Neural cell (in vitro differentiated cells): ENCODE measurements around the gene RGS10. TPM values are rescaled to one million over a fixed set of nuclear protein-coding genes. Genes with fewer than 3 reads are reported as not detected.

ENCODE experiments used
- H2AFZ ChIP-seq: fragments of 200-600, 300-800 bp; sonication (generic), shearing (Covaris generic); 2 replicates; pipeline ENCODE4 v1.6.0; 2014; ENCODE audit warnings: low read depth, mild to moderate bottlenecking, antibody characterized with exemption, low read length, moderate library complexity
- H3F3A ChIP-seq: fragments of 200-600 bp; shearing (Covaris generic); 2 replicates; pipeline ENCODE4 v1.6.1; 2016; ENCODE audit warnings: mild to moderate bottlenecking, moderate library complexity, mixed read lengths, antibody characterized with exemption, low read length; ENCODE audit not compliant: insufficient read depth, poor library complexity, severe bottlenecking
- H3K27ac ChIP-seq: fragments of 200-600, 300-800 bp; sonication (generic), shearing (Covaris generic); 2 replicates; pipeline ENCODE4 v1.5.1; 2014; ENCODE audit warnings: mild to moderate bottlenecking, low read length, moderate library complexity
- H3K27me3 ChIP-seq: fragments of 300-800, 200-600 bp; sonication (generic), shearing (Covaris generic); 2 replicates; pipeline ENCODE4 v1.6.0; 2014; ENCODE audit warnings: mild to moderate bottlenecking, low read depth, low read length, moderate library complexity; ENCODE audit not compliant: insufficient read depth
- H3K36me3 ChIP-seq: fragments of 300-800, 200-600 bp; sonication (generic), shearing (Covaris generic); 2 replicates; pipeline ENCODE4 v1.5.1; 2014; ENCODE audit warnings: mild to moderate bottlenecking, antibody characterized with exemption, low read length, moderate library complexity; ENCODE audit not compliant: insufficient read depth
- H3K4me2 ChIP-seq: fragments of 300-800, 200-600 bp; sonication (generic), shearing (Covaris generic); 2 replicates; pipeline ENCODE4 v1.6.0; 2014; ENCODE audit warnings: mild to moderate bottlenecking, low read length
- H3K4me3 ChIP-seq: fragments of 300-800, 200-600 bp; sonication (generic), shearing (Covaris generic); 2 replicates; pipeline ENCODE4 v1.5.1; 2014; ENCODE audit warnings: mild to moderate bottlenecking, low read length, moderate library complexity
- H3K79me2 ChIP-seq: fragments of 200-600 bp; shearing (Covaris generic); replicated peaks from 2 replicates; pipeline ENCODE4 v1.6.0; 2014; ENCODE audit warnings: mild to moderate bottlenecking, low read length, moderate library complexity; ENCODE audit not compliant: insufficient read depth
- H3K9ac ChIP-seq: fragments of 300-800, 200-600 bp; sonication (generic), shearing (Covaris generic); 2 replicates; pipeline ENCODE4 v1.6.1; 2016; ENCODE audit warnings: mild to moderate bottlenecking, low read length, mixed read lengths
- H3K9me2 ChIP-seq: fragments of 200-600 bp; shearing (Covaris generic); 2 replicates; pipeline ENCODE4 v1.6.1; 2016; ENCODE audit warnings: mild to moderate bottlenecking, low read length, mixed read lengths; ENCODE audit not compliant: insufficient read depth
- H3K9me3 ChIP-seq: fragments of 200-600, 300-800 bp; sonication (generic), shearing (Covaris generic); 2 replicates; pipeline ENCODE4 v1.6.1; 2016; ENCODE audit warnings: mild to moderate bottlenecking, mixed run types, low read length, moderate library complexity, mixed read lengths
- H4K20me1 ChIP-seq: fragments of 200-600 bp; shearing (Covaris generic); 2 replicates; pipeline ENCODE4 v1.6.1; 2016; ENCODE audit warnings: mild to moderate bottlenecking, mixed run types; ENCODE audit not compliant: insufficient read depth
- CTCF ChIP-seq: fragments of 450-650 bp; IDR thresholded peaks from 2 replicates; pipeline ENCODE4 v1.5.1; 2014; ENCODE audit warnings: antibody characterized with exemption, mild to moderate bottlenecking, moderate library complexity; ENCODE audit not compliant: poor library complexity, severe bottlenecking
- EP300 ChIP-seq: fragments of 450-650 bp; conservative IDR thresholded peaks from 2 replicates; pipeline ENCODE4 v1.6.1; 2014; ENCODE audit warnings: antibody characterized with exemption, mild to moderate bottlenecking, moderate library complexity; ENCODE audit not compliant: poor library complexity, severe bottlenecking
- EZH2 ChIP-seq: fragments of 200-600, 300-800 bp; shearing (Covaris generic), sonication (generic); IDR thresholded peaks from 2 replicates; pipeline ENCODE4 v1.6.1; 2014; ENCODE audit warnings: antibody characterized with exemption, low read length, borderline replicate concordance, mild to moderate bottlenecking; ENCODE audit not compliant: insufficient read depth, poor library complexity, severe bottlenecking
- MXI1 ChIP-seq: fragments of 450-650 bp; conservative IDR thresholded peaks from 2 replicates; pipeline ENCODE4 v1.6.1; 2014; ENCODE audit warnings: antibody characterized with exemption, mild to moderate bottlenecking; ENCODE audit not compliant: poor library complexity, severe bottlenecking
- POLR2AphosphoS5 ChIP-seq: IDR thresholded peaks from 2 replicates; pipeline ENCODE4 v1.6.1; 2012
- RAD21 ChIP-seq: fragments of 450-650 bp; conservative IDR thresholded peaks from 2 replicates; pipeline ENCODE4 v1.6.1; 2014; ENCODE audit warnings: antibody characterized with exemption, mild to moderate bottlenecking, moderate library complexity
- REST ChIP-seq: IDR thresholded peaks from 2 replicates; pipeline ENCODE4 v1.6.1; 2012; ENCODE audit warnings: borderline replicate concordance
- SMC3 ChIP-seq: fragments of 450-650 bp; conservative IDR thresholded peaks from 2 replicates; pipeline ENCODE4 v1.6.1; 2014; ENCODE audit warnings: antibody characterized with exemption, mild to moderate bottlenecking, moderate library complexity; ENCODE audit not compliant: poor library complexity
- TAF1 ChIP-seq: IDR thresholded peaks from 2 replicates; pipeline ENCODE4 v1.6.1; 2012; ENCODE audit warnings: low read depth
- polyA plus RNA-seq: library from polyadenylated mRNA; depleted of rRNA; stranded (reverse); fragments of >200 nt; gene quantifications from 2 replicates; pipeline ENCODE4 v1.2.3, GENCODE V29; 2014

Gene RGS10
- polyA plus RNA-seq, 1 donor from 2014 or later = 2.6 TPM

GRCh38 chr10:119507115-119507514, 35.4 kb downstream of the RGS10 start:
- H4K20me1 ChIP-seq = no peaks in the 10 kb centered on the region
- no peaks in the 10 kb centered on the region for H3K27me3 ChIP-seq
- H3K9ac ChIP-seq = no peak overlapping the region
- H3K27ac ChIP-seq = no peak overlapping the region
- no peaks in the 10 kb centered on the region for H3F3A ChIP-seq
- H3K9me2 ChIP-seq = no peaks in the 10 kb centered on the region
- H2AFZ ChIP-seq = no peak overlapping the region
- H3K79me2 ChIP-seq = no peaks in the 10 kb centered on the region
- H3K36me3 ChIP-seq = no peaks in the 10 kb centered on the region
- H3K4me3 ChIP-seq = no peak overlapping the region
- TF ChIP-seq SMC3 (no peak), EZH2 (no peak), TAF1 (no peak), EP300 (no peak), RAD21 (no peak), CTCF (no peak), REST (no peak), POLR2AphosphoS5 (no peak)
- no peak overlapping the region for H3K4me2 ChIP-seq
- no peaks in the 10 kb centered on the region for H3K9me3 ChIP-seq

- no peaks in the 10 kb centered on the region for H4K20me1 ChIP-seq
- no peaks in the 10 kb centered on the region for H3K9me2 ChIP-seq
- no peak overlapping the region for H3K4me2 ChIP-seq
- no peaks in the 10 kb centered on the region for H3K9me3 ChIP-seq
- H3F3A ChIP-seq = no peaks in the 10 kb centered on the region
- no peak overlapping the region for H3K9ac ChIP-seq
- H3K27ac ChIP-seq = no peak overlapping the region
- TF ChIP-seq MXI1 (no peak), EP300 (no peak), REST (no peak), POLR2AphosphoS5 (no peak), EZH2 (no peak), RAD21 (no peak), SMC3 (no peak), CTCF (no peak), TAF1 (no peak)
- H3K36me3 ChIP-seq = no peaks in the 10 kb centered on the region
- no peak overlapping the region for H3K4me3 ChIP-seq
- no peaks in the 10 kb centered on the region for H3K79me2 ChIP-seq
- no peaks in the 10 kb centered on the region for H3K27me3 ChIP-seq
- H2AFZ ChIP-seq = no peak overlapping the region
Observed at GRCh38 chr10:119505588-119506315, 36.8 kb downstream of the RGS10 start.
